ENCODE results near the gene TTC21A.

DNA sequence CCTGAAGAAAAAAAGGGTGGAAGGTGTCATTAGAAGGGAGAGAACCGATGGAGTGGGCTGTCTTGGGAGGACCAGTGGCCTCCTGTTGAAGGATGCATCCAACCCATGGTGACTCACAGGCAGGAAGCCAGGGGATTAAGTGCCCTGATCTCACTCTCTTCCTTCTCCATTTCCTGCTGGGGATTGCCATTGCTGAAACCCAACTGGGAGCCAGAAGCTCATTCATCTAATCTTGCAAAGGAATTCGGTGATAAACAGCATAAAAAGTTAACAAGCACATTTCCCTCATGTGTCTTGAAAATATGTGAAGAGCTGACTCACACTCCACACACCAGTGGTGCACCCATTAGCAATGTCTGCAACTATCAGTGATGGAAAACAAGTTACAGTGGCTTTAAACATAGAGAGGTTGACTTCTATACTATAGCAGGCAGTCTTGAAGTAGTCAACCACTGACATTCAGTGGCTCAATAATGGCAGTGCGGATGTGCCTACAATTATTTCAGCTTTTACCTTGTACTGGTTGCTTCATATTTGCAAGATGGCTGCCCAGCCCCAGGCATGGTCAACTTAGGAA, 58.7 kb downstream of the TTC21A start:
- TF ChIP-seq EZH2 (IDR thresholded peaks at IDR 0.05; ENCODE audit: borderline replicate concordance) = no peak
- TF ChIP-seq, protein P1, sequence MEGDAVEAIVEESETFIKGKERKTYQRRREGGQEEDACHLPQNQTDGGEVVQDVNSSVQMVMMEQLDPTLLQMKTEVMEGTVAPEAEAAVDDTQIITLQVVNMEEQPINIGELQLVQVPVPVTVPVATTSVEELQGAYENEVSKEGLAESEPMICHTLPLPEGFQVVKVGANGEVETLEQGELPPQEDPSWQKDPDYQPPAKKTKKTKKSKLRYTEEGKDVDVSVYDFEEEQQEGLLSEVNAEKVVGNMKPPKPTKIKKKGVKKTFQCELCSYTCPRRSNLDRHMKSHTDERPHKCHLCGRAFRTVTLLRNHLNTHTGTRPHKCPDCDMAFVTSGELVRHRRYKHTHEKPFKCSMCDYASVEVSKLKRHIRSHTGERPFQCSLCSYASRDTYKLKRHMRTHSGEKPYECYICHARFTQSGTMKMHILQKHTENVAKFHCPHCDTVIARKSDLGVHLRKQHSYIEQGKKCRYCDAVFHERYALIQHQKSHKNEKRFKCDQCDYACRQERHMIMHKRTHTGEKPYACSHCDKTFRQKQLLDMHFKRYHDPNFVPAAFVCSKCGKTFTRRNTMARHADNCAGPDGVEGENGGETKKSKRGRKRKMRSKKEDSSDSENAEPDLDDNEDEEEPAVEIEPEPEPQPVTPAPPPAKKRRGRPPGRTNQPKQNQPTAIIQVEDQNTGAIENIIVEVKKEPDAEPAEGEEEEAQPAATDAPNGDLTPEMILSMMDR (IDR thresholded peaks at IDR 0.05; ENCODE audit: poor library complexity) = no peak

All from hepatocyte (in vitro differentiated cells).